ENCODE measurements around the gene RXRG.
A peak's percentile ranks its signal among the peaks of the same experiment; 100 is the strongest.
"Not testable (repeated sequence)": the region's sequence is repeated elsewhere in the genome, so short reads cannot be mapped to it uniquely, and the experiment has no call there.

Gene RXRG

GRCh38 chr1:165467706-165468105 is 22.8 kb upstream of the RXRG start:
- Mint-ChIP-seq H3K27ac (no peak overlapping the region), H3K9me3 (no peaks in the 10 kb centered on the region), H3K4me3 (no peak overlapping the region), H3K36me3 (ENCODE audit: insufficient read depth) (no peaks in the 10 kb centered on the region), H3K27me3 (peaks cover 41 to 55% of the 10 kb centered on the region in 2 donors), H3K4me1 (ENCODE audit: low read depth in 2 of 2) (no peaks in the 10 kb centered on the region)
- no peak for DNase-seq
- ATAC-seq (replicated peaks): no peak

- Mint-ChIP-seq H3K9me3 (no peaks in the 10 kb centered on the region), H3K36me3 (ENCODE audit: insufficient read depth) (no peaks in the 10 kb centered on the region), H3K4me1 (ENCODE audit: low read depth in 2 of 2) (no peaks in the 10 kb centered on the region), H3K4me3 (no peak overlapping the region), H3K27ac (no peak overlapping the region), H3K27me3 (peaks cover 28 to 33% of the 10 kb centered on the region in 2 donors)
- ATAC-seq (replicated peaks) (no peak), DNase-seq (no peak)
These were observed 19.1 kb upstream of the RXRG start for GRCh38 chr1:165463978-165464377.

- ATAC-seq (replicated peaks); H3K4me3 Mint-ChIP-seq; H3K4me1 Mint-ChIP-seq (ENCODE audit: low read depth in 2 of 2); H3K36me3 Mint-ChIP-seq (ENCODE audit: insufficient read depth); DNase-seq; H3K27ac Mint-ChIP-seq; H3K9me3 Mint-ChIP-seq: not testable (repeated sequence)
- H3K27me3 Mint-ChIP-seq: peaks cover 26 to 34% of the 10 kb centered on the region in 2 donors
These were observed 14.8 kb upstream of the RXRG start for GRCh38 chr1:165459683-165460082.

GRCh38 chr1:165456861-165457260 is 11.9 kb upstream of the RXRG start:
- no peak for ATAC-seq (replicated peaks)
- peaks cover 27 to 34% of the 10 kb centered on the region in 2 donors for H3K27me3 Mint-ChIP-seq
- H3K4me1 Mint-ChIP-seq (ENCODE audit: low read depth in 2 of 2): no peaks in the 10 kb centered on the region
- H3K4me3 Mint-ChIP-seq: no peak overlapping the region
- no peak for DNase-seq
- peaks cover 3% of the 10 kb centered on the region for H3K36me3 Mint-ChIP-seq (ENCODE audit: insufficient read depth)
- no peaks in the 10 kb centered on the region for H3K9me3 Mint-ChIP-seq
- no peak overlapping the region for H3K27ac Mint-ChIP-seq

- H3K9me3 Mint-ChIP-seq: no peaks in the 10 kb centered on the region
- peaks cover 3% of the 10 kb centered on the region for H3K36me3 Mint-ChIP-seq (ENCODE audit: insufficient read depth)
- no peak overlapping the region for H3K27ac Mint-ChIP-seq
- H3K4me1 Mint-ChIP-seq (ENCODE audit: low read depth in 2 of 2): no peaks in the 10 kb centered on the region
- peaks cover 29 to 34% of the 10 kb centered on the region in 2 donors for H3K27me3 Mint-ChIP-seq
- no peak for ATAC-seq (replicated peaks)
- DNase-seq: no peak
- H3K4me3 Mint-ChIP-seq: no peak overlapping the region
These were observed 11.2 kb upstream of the RXRG start for GRCh38 chr1:165456114-165456513.

GRCh38 chr1:165455111-165455510 is 10.2 kb upstream of the RXRG start:
- Mint-ChIP-seq H3K27me3 (peaks cover 39 to 43% of the 10 kb centered on the region in 2 donors), H3K9me3 (no peaks in the 10 kb centered on the region), H3K36me3 (ENCODE audit: insufficient read depth) (peaks cover 3% of the 10 kb centered on the region), H3K27ac (no peak overlapping the region), H3K4me1 (ENCODE audit: low read depth in 2 of 2) (no peaks in the 10 kb centered on the region), H3K4me3 (no peak overlapping the region)
- no peak for ATAC-seq (replicated peaks)
- no peak for DNase-seq

GRCh38 chr1:165454091-165454610 is 9.2 kb upstream of the RXRG start:
- peaks cover 3% of the 10 kb centered on the region for H3K36me3 Mint-ChIP-seq (ENCODE audit: insufficient read depth)
- no peaks in the 10 kb centered on the region for H3K4me1 Mint-ChIP-seq (ENCODE audit: low read depth in 2 of 2)
- H3K9me3 Mint-ChIP-seq: no peaks in the 10 kb centered on the region
- no peak overlapping the region for H3K4me3 Mint-ChIP-seq
- ATAC-seq (replicated peaks): no peak
- no peak for DNase-seq
- H3K27ac Mint-ChIP-seq: no peak overlapping the region
- peaks cover 39 to 43% of the 10 kb centered on the region in 2 donors for H3K27me3 Mint-ChIP-seq

- no peaks in the 10 kb centered on the region for H3K4me1 Mint-ChIP-seq (ENCODE audit: low read depth in 2 of 2)
- DNase-seq (no peak), ATAC-seq (replicated peaks) (no peak)
- no peak overlapping the region for H3K27ac Mint-ChIP-seq
- H3K9me3 Mint-ChIP-seq: no peaks in the 10 kb centered on the region
- H3K36me3 Mint-ChIP-seq (ENCODE audit: insufficient read depth): peaks cover 3% of the 10 kb centered on the region
- H3K4me3 Mint-ChIP-seq: no peak overlapping the region
- peaks cover 41 to 43% of the 10 kb centered on the region in 2 donors for H3K27me3 Mint-ChIP-seq
These were observed 7.6 kb upstream of the RXRG start for GRCh38 chr1:165452336-165453130.

GRCh38 chr1:165451691-165452090 is 6.8 kb upstream of the RXRG start:
- ATAC-seq (replicated peaks): no peak
- no peak overlapping the region for H3K4me3 Mint-ChIP-seq
- no peaks in the 10 kb centered on the region for H3K36me3 Mint-ChIP-seq (ENCODE audit: insufficient read depth)

GRCh38 chr1:165449131-165449530 is 4.2 kb upstream of the RXRG start:
- no peaks in the 10 kb centered on the region for H3K4me1 Mint-ChIP-seq (ENCODE audit: low read depth in 2 of 2)
- no peak for ATAC-seq (replicated peaks)
- H3K27ac Mint-ChIP-seq: no peak overlapping the region

More at GRCh38 chr1:165451691-165452090, 6.8 kb upstream of the RXRG start:
- peaks cover 36 to 37% of the 10 kb centered on the region in 2 donors for H3K27me3 Mint-ChIP-seq
- H3K4me1 Mint-ChIP-seq (ENCODE audit: low read depth in 2 of 2): no peaks in the 10 kb centered on the region
- no peak overlapping the region for H3K27ac Mint-ChIP-seq
- H3K9me3 Mint-ChIP-seq: no peaks in the 10 kb centered on the region
- no peak for DNase-seq

GRCh38 chr1:165445388-165445787 is 462 bp upstream of the RXRG start:
- H3K4me1 Mint-ChIP-seq (ENCODE audit: low read depth in 2 of 2): no peaks in the 10 kb centered on the region
- no peaks in the 10 kb centered on the region for H3K36me3 Mint-ChIP-seq (ENCODE audit: insufficient read depth)
- DNase-seq: no peak
- H3K4me3 Mint-ChIP-seq: no peak overlapping the region
- no peaks in the 10 kb centered on the region for H3K9me3 Mint-ChIP-seq
- peaks cover 7 to 48% of the 10 kb centered on the region in 2 donors for H3K27me3 Mint-ChIP-seq
- ATAC-seq (replicated peaks): no peak
- no peak overlapping the region for H3K27ac Mint-ChIP-seq

More at GRCh38 chr1:165449131-165449530, 4.2 kb upstream of the RXRG start:
- peaks cover 16 to 25% of the 10 kb centered on the region in 2 donors for H3K27me3 Mint-ChIP-seq
- no peak overlapping the region for H3K4me3 Mint-ChIP-seq
- H3K36me3 Mint-ChIP-seq (ENCODE audit: insufficient read depth): no peaks in the 10 kb centered on the region
- no peak for DNase-seq
- no peaks in the 10 kb centered on the region for H3K9me3 Mint-ChIP-seq

GRCh38 chr1:165443539-165444311 is 1.2 kb downstream of the RXRG start:
- Mint-ChIP-seq H3K36me3 (ENCODE audit: insufficient read depth) (no peaks in the 10 kb centered on the region), H3K4me3 (no peak overlapping the region), H3K27ac (no peak overlapping the region), H3K9me3 (no peaks in the 10 kb centered on the region), H3K4me1 (ENCODE audit: low read depth in 2 of 2) (no peaks in the 10 kb centered on the region), H3K27me3 (peaks cover 11 to 42% of the 10 kb centered on the region in 2 donors)
- DNase-seq: no peak
- peak; percentile 49 for ATAC-seq (replicated peaks)

GRCh38 chr1:165442653-165443052 is 2.3 kb downstream of the RXRG start:
- ATAC-seq (replicated peaks): no peak
- Mint-ChIP-seq H3K36me3 (ENCODE audit: insufficient read depth) (no peaks in the 10 kb centered on the region), H3K9me3 (no peaks in the 10 kb centered on the region), H3K4me1 (ENCODE audit: low read depth in 2 of 2) (no peaks in the 10 kb centered on the region), H3K27ac (no peak overlapping the region), H3K27me3 (peaks cover 16 to 45% of the 10 kb centered on the region in 2 donors), H3K4me3 (no peak overlapping the region)
- no peak for DNase-seq

Data from effector memory CD8-positive, alpha-beta T cell (primary cell).